Astrocyte (in vitro differentiated cells and primary cell): ENCODE results near the gene ATP6V1B1.

Source experiments
- CTCF ChIP-seq: IDR thresholded peaks from 2 replicates; pipeline ENCODE4 v1.5.1; 2011; ENCODE audit warnings: low read depth, mild to moderate bottlenecking, inconsistent platforms, low read length, moderate library complexity; ENCODE audit not compliant: insufficient read depth
- EZH2 ChIP-seq: IDR thresholded peaks from 2 replicates; pipeline ENCODE4 v1.6.1; 2012; ENCODE audit warnings: mild to moderate bottlenecking, low read length, inconsistent platforms; ENCODE audit not compliant: insufficient read depth

DNA sequence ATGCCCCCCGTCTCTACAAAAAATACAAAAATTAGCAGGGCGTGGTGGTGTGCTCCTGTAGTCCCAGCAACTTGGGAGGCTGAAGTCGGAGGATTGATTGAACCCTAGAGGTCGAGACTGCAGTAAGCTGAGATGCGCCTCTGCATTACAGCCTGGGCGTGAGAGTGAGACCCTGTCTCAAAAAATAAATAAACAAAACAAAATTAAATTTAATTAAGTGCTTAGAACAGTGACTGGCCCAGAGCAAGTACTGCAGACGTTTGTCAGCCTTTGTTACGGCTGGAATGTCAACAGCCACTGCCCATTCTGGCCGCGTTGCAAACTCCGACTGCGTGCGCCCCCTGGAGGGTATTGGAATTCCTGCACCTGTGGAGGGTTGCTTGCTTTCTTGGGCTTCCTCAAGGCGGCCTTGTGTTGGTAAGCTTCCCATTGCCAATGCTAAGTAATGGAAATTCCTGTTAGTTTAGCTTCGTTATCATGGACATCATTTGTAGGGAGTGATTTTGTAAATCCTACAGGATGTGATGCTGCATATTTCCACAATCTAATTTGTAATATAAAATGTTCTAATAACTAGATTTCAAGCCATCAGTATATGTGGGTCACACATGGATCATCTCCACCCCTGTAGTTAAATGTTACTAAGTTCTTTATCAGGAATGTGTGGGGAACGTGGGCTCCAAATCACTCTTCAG, 15.9 kb upstream of the ATP6V1B1 start:
- peak; percentile 92 for TF ChIP-seq CTCF
- TF ChIP-seq EZH2 = no peak
